ENCODE data around the gene SLC25A46.
"Not testable (repeated sequence)": the region's sequence is repeated elsewhere in the genome, so short reads cannot be mapped to it uniquely, and the experiment has no call there.

Gene SLC25A46

GRCh38 chr5:110738812-110739651, at the start of gene SLC25A46:
TSS of gene SLC25A46 (plus strand) at chr5:110739007. CDS start at chr5:110739120, 113 bp downstream.
- peak; percentile 94 for DNase-seq

GRCh38 chr5:110690587-110690986, 48.2 kb upstream of the SLC25A46 start:
- DNase-seq: not testable (repeated sequence)

DNA sequence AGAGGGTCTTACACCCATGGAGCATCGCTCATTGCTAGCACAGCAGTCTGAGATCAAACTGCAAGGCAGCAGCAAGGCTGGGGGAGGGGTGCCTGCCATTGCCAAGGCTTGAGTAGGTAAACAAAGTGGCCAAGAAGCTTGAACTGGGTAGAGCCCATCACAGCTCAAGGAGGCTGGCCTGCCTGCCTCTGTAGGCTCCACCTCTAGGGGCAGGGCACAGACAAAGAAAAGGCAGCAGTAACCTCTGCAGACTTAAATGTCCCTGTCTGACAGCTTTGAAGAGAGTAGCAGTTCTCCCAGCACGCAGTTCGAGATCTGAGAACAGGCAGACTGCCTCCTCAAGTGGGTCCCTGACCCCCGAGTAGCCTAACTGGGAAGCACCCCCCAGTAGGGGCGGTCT, 46.1 kb upstream of the SLC25A46 start:
- DNase-seq: not testable (repeated sequence)

DNA sequence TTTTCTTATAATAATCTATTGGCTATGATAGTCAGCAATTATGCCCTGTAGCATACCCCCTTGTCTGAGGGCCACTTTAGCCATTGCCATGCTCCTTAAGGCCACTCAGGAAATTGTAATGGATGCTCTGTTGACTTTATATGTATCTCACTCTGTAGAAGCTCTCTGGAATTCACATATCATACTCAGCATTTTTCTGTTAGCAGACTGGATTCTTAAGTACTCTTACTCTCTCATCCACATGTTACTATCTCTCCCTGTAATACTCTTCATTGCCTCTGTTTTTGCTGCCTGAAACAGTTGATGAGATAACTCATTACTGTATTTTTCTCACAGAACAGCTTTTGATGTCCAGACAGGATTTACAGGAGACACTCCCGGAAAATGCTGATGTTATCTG, 36.5 kb upstream of the SLC25A46 start:
- DNase-seq: no peak

- DNase-seq: no peak
These were observed 36.1 kb upstream of the SLC25A46 start for GRCh38 chr5:110702704-110703103.

DNA sequence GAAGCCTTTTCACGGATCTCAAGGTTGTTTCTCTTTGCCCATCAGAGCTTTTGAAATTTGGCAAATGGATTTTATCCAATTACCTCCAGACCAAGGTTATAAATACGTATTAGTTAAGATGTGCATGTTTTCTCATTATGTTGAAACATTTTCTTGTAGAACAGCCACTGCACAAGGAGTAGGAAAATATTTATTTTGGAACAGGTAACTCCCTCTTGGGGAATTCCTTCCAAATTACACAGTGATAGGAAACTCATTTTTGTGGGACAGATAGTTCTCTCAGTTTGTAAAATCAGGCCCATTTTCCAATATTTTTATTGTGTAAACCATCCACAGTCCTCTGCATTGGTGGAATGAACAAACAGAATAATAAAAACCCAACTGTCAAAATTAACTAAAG, 35.3 kb upstream of the SLC25A46 start:
- DNase-seq: no peak

GRCh38 chr5:110705349-110705748, 33.5 kb upstream of the SLC25A46 start:
- DNase-seq: no peak

DNA sequence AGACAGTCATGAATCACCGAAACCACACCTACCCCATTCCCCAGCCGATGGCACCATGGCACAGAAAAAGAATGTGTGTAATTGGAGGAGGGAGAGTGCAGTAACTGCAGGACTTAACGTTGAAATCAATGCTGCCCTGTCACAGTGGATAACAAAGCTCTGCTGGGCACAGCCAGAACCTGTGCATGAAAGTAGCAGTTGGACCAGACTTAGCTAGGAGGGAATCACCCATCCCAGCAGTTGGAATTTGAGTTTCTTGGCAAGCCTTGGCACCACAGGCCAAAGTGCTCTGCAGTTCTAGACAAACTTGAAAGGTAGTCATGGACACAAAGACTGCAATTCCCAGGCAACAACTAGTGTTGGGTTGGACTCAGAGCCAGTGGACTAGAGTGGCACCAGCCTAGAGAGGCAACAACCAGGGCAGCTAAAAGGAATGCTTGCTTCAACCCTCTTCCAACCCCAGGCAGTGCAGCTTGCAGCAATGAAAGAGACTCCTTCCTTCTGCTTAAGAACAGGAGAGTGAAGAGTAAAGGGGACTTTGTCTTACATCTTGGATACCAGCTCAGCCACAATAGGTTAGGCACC, 31.5 kb upstream of the SLC25A46 start:
- no peak for DNase-seq

DNA sequence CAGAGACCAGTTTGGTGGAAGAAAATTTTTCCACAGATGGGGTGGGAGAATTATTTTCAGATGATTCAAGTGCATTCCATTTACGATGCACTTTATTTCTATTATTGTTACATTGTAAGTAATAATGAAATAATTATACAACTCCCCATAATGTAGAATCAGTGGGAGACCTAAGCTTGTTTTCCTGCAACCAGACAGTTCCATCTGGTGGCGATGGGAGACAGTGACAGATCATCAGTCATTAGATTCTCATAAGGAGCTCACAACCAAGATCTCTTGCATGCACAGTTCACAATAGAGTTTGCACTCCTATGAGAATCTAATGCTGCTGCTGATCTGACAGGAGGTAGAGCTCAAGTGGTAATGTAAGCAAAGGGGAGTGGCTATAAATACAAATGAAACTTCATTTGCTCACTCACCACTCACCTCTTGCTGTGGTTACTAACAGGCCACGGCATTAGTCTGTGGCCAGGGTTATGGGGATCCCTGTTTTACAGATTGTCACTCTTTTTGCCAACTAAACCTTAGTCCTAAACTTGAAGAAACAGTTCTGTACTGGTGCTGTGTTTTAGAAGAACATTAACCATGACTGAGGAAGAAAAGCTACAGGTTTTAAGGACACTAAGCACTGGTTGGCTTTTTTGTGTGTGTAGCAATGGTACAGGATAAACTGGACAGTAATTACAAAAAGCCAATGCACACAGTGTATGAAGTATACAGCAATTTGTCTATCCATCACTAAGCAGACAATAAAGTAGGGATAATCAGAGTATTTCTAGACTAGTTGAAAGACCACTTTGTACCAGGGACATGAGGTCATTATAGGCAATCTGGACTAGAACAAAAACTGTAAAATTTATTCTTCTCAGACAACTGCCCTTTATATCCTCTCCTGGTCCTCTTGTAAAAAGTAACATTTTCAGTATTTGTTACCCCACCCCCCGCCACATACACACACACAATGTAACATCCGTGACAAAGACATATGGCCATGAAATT, 22.3 kb upstream of the SLC25A46 start:
- no peak for DNase-seq

- DNase-seq: no peak
These were observed 20.5 kb upstream of the SLC25A46 start for GRCh38 chr5:110718311-110718710.

DNA sequence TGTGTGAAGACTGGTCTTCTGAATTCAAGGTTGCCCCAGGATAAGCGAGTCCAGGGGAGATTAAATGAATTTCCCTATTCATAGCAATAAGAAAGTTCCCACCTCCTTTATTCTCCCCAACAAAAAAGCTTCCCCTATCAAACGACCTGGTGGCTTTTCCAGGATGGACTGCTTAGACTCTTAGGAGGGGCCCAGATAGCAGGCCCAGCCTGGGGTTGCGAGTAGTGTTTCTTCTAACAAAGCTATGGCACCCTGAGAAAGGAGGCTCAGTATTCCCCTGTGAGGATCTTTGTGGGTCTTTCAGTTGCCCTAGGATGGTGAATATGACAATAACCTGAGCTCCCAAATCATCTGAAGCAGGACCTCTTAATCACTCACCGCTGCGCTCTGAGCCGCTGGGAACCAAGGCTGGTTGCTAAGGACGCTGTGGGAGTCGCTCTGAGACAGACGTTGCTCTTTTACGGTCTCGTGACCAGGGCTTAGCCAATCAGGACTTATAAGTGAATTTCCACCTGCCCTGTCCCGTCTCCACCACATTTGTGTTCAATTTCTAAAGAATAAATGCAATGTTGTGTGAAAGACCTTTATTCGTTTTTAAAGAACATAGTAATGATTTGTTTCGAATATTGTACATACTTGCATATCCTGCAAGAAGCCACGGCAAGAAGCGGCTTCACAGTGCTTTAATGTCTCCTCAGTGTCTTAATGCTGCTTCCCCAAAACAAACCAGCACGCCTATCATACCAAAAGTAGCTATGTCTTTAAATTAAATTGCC, 12.4 kb upstream of the SLC25A46 start, which contains the start of gene TMEM232:
Gene TMEM232, minus strand, starts transcription at position 423 of the 776 bp plus-strand sequence. CDS start 59,319 bp downstream, outside the sequence.
- DNase-seq: peak; percentile 80

DNA sequence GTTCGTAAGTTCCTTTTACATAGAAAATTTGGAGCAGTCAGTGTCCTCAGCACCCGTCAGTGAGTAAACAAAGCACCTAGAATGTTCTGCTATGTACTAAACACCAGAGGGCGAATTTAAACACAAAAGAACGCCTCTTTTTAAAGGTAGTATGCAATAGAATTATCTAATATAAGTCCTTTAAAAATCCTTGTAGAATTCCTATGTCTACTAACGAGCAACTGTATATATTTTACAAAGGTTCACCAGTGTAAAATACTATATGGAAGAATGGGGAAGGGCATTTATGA, 11.8 kb upstream of the SLC25A46 start:
- DNase-seq: peak; percentile 14

- DNase-seq: not testable (repeated sequence)
These were observed 7.3 kb upstream of the SLC25A46 start for GRCh38 chr5:110731499-110731898.

DNA sequence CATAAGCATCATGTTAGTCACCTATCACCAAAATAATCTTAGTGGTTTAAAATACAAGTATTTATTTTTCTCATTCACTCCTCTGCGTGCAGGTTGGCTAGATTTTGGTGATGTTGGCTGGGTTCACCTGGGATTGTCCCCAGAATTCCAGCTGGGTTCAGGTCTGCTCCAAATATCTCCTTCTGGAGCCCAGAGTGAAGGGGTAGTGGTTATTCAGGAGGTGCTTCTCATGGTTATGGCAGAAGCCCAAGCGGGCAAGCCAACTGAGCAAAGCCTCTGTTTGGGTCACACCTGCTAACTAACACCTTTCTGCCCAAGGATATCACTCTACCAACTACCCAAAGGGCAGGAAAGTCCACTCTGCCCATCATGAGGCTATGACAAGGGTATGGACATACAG, 4.7 kb upstream of the SLC25A46 start:
- DNase-seq: no peak

GRCh38 chr5:110735556-110735955, 3.3 kb upstream of the SLC25A46 start:
- peak; percentile 3 for DNase-seq

- DNase-seq: peak; percentile 57
These were observed 2.1 kb upstream of the SLC25A46 start for GRCh38 chr5:110736753-110737152.

DNA sequence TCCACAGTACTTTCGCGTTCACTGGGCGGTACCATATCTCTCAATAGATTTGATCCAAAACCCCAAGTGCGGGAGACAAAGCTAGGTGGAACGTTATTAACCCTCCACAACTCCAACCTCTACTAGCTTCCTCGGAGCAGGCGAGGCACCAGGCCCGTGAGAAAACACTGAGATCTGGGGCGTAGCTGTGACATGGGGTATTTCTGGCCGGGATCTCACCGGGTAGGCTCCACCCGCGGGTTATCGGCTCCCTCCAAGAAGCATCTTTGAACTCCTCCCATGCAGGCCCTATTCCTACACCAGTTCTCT, 350 bp upstream of the SLC25A46 start:
- no peak for DNase-seq

DNA sequence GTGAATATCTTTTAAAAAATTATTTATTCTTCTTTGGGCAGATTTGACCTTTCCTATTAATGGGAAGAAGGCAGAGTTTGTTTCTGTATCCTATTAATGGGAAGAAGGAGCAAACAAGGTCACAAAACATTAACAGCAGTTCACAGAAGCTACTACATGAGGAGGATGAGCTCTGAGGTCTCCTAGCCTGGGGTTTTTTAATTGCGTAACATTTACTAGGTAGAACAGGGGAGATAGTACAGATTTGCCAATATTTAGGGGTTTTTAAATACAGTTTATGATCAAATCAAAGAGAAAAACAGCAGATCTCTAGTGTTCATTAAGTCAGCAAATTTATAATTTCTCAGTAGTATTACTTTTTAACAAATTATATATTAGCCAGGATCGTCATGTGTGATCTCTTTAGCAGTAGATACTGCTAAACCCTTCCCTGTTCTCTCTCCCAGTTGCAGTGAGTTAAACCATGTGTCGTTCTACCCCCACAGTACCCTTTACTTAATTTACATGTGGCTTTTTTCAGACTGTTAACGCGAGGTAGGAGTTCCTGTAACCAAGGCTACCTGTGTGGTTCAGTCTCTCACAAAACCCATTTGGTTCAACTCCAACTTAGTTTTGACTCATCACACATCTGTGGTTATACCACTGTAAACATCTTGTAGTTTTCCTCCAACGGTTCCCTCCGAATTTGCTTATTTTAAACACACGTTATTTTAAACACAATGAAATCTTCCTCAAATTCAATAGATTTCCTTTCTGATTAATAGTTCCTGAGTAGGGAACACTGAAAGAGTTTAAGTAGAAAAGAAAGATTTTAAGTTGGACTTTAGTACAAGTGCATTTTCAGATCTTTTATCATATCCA, 13.3 kb downstream of the SLC25A46 start:
- DNase-seq: no peak

- no peak for DNase-seq
These were observed 14.1 kb downstream of the SLC25A46 start for GRCh38 chr5:110752953-110753352.

- DNase-seq: no peak
These were observed 14.8 kb downstream of the SLC25A46 start for GRCh38 chr5:110753600-110753999.

DNA sequence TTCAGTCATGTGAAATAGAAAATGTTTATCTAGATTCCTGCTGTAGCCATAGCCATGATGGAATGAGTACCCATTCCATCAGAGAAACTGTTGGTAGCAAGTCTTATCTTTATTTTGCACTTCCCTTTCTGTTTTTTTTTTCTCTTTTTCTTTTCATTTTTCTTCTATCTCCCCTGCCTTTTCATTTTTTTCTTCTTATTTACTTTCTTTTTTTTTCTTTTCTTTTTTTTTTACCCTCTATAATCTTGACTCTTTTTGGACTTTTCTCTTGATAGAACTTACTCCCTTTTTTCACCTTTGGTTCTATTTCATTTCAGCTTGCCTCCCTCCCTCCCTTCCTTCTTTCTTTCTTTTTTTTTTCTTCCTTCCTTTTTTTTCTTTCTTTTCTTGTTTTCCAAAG, 15.4 kb downstream of the SLC25A46 start:
- DNase-seq: no peak

All from suppressor macrophage treated with lipopolysaccharide for 4 hours (primary cell).